ENCODE measurements around the gene HCK.

GRCh38 chr20:32050324-32050841 lies 1.7 kb upstream of the HCK start:
- TF ChIP-seq, protein P1, sequence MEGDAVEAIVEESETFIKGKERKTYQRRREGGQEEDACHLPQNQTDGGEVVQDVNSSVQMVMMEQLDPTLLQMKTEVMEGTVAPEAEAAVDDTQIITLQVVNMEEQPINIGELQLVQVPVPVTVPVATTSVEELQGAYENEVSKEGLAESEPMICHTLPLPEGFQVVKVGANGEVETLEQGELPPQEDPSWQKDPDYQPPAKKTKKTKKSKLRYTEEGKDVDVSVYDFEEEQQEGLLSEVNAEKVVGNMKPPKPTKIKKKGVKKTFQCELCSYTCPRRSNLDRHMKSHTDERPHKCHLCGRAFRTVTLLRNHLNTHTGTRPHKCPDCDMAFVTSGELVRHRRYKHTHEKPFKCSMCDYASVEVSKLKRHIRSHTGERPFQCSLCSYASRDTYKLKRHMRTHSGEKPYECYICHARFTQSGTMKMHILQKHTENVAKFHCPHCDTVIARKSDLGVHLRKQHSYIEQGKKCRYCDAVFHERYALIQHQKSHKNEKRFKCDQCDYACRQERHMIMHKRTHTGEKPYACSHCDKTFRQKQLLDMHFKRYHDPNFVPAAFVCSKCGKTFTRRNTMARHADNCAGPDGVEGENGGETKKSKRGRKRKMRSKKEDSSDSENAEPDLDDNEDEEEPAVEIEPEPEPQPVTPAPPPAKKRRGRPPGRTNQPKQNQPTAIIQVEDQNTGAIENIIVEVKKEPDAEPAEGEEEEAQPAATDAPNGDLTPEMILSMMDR (conservative IDR thresholded peaks at IDR 0.05): no peak
- no peak for TF ChIP-seq ZFX (IDR thresholded peaks at IDR 0.05)

Measured in C4-2B (cell line).